NCI-H446 treated with DMSO at 0.1 percent for 48 hours (cell line): ENCODE results near the gene GSTCD.
A peak's percentile ranks its signal among the peaks of the same experiment; 100 is the strongest.
"Not testable (repeated sequence)": the region's sequence is repeated elsewhere in the genome, so short reads cannot be mapped to it uniquely, and the experiment has no call there.

Experiments
- DNase-seq: peaks from one replicate; lab custom pipeline; 2025; lab: John Stamatoyannopoulos, UW

GSTCD gene

GRCh38 chr4:105805501-105806120, 97.0 kb downstream of the GSTCD start:
- DNase-seq: no peak

GRCh38 chr4:105807496-105807895, 98.9 kb downstream of the GSTCD start:
- DNase-seq: peak; percentile 7

- no peak for DNase-seq
These were observed 99.6 kb downstream of the GSTCD start for GRCh38 chr4:105808030-105808749.

- no peak for DNase-seq
These were observed 100.1 kb downstream of the GSTCD start for GRCh38 chr4:105808750-105809041.

- no peak for DNase-seq
These were observed 107.1 kb downstream of the GSTCD start for GRCh38 chr4:105815701-105816100.

- no peak for DNase-seq
These were observed 113.5 kb downstream of the GSTCD start for GRCh38 chr4:105822061-105822460.

- DNase-seq: no peak
These were observed 119.5 kb downstream of the GSTCD start for GRCh38 chr4:105828074-105828473.

GRCh38 chr4:105831189-105831588, 122.6 kb downstream of the GSTCD start:
- no peak for DNase-seq

GRCh38 chr4:105835177-105835576, 126.6 kb downstream of the GSTCD start:
- DNase-seq: no peak

GRCh38 chr4:105836537-105836936, 128.0 kb downstream of the GSTCD start:
- DNase-seq: no peak

GRCh38 chr4:105837037-105837436, 128.5 kb downstream of the GSTCD start:
- no peak for DNase-seq

GRCh38 chr4:105838082-105838481, 129.5 kb downstream of the GSTCD start:
- no peak for DNase-seq

GRCh38 chr4:105840426-105841174, 132.0 kb downstream of the GSTCD start:
- no peak for DNase-seq

- DNase-seq: no peak
These were observed 135.4 kb downstream of the GSTCD start for GRCh38 chr4:105843941-105844340.

- no peak for DNase-seq
These were observed 137.0 kb downstream of the GSTCD start for GRCh38 chr4:105845559-105845958.

GRCh38 chr4:105848359-105848758, 139.8 kb downstream of the GSTCD start:
- not testable (repeated sequence) for DNase-seq

- no peak for DNase-seq
These were observed 142.6 kb downstream of the GSTCD start for GRCh38 chr4:105851196-105851595.

- not testable (repeated sequence) for DNase-seq
These were observed 143.6 kb downstream of the GSTCD start for GRCh38 chr4:105852230-105852629.

GRCh38 chr4:105858466-105859040, 150.0 kb downstream of the GSTCD start:
- DNase-seq: no peak

GRCh38 chr4:105859233-105859632, 150.6 kb downstream of the GSTCD start:
- DNase-seq: no peak

- no peak for DNase-seq
These were observed 162.4 kb downstream of the GSTCD start for GRCh38 chr4:105870963-105871362.

GRCh38 chr4:105871997-105872396, 163.4 kb downstream of the GSTCD start:
- no peak for DNase-seq

- no peak for DNase-seq
These were observed 166.6 kb downstream of the GSTCD start for GRCh38 chr4:105875233-105875632.
